Caco-2 (cell line): Measurements from ENCODE around the gene ZNF467. TPM values are rescaled to one million over a fixed set of nuclear protein-coding genes. Genes with fewer than 3 reads are reported as not detected.

Experiments
- BruUV-seq: library from RNA; stranded (reverse); fragments of 400-500 nt; replicated peaks from 2 replicates; lab custom pipeline; 2021; lab: Mats Ljungman, UMichigan
- CTCF ChIA-PET: fragments of 300-600 bp; sonication (Branson Sonifier 250); formaldehyde crosslinking; loops from one replicate; lab custom pipeline; 2022; ENCODE audit warnings: antibody characterized with exemption; lab: Charles Lee
- POLR2A ChIA-PET: fragments of 300-600 bp; sonication (Branson Sonifier 250); formaldehyde crosslinking; loops from one replicate; lab custom pipeline; 2022; ENCODE audit warnings: antibody characterized with exemption; lab: Charles Lee
- DNase-seq, 2 experiments: peaks; one replicate each; pipeline versions ENCODE4 v3.0.0 to v3.0.0-alpha.2; 2020 to 2022
- H3K27me3 ChIP-seq: replicated peaks from 2 replicates; pipeline ENCODE4 v1.6.0; 2011; ENCODE audit warnings: low read length; ENCODE audit not compliant: control insufficient read depth, insufficient read depth
- H3K36me3 ChIP-seq: 2 replicates; pipeline ENCODE4 v1.5.1; 2011; ENCODE audit warnings: low read length; ENCODE audit not compliant: control insufficient read depth, insufficient read depth
- H3K4me1 ChIP-seq: fragments of 250-450 bp; sonication (Bioruptor Pico); 2 replicates; pipeline ENCODE4 v1.5.1; 2020; ENCODE audit warnings: mild to moderate bottlenecking
- H3K4me3 ChIP-seq: 2 replicates; pipeline ENCODE4 v1.5.1; 2011; ENCODE audit warnings: low read depth, mild to moderate bottlenecking, control low read depth, low read length
- H3K9me3 ChIP-seq: fragments of 250-450 bp; sonication (Bioruptor Pico); 2 replicates; pipeline ENCODE4 v1.5.1; 2020; ENCODE audit warnings: mild to moderate bottlenecking, moderate library complexity
- H3K27ac Mint-ChIP-seq: one replicate; pipeline ENCODE4 v1.8.0; 2022; ENCODE audit warnings: mixed read lengths; ENCODE audit not compliant: unreplicated experiment
- H3K27me3 Mint-ChIP-seq: one replicate; pipeline ENCODE4 v1.8.0; 2022; ENCODE audit warnings: mixed read lengths; ENCODE audit not compliant: insufficient read depth, unreplicated experiment
- H3K36me3 Mint-ChIP-seq: one replicate; pipeline ENCODE4 v1.8.0; 2022; ENCODE audit warnings: mild to moderate bottlenecking, mixed read lengths; ENCODE audit not compliant: insufficient read depth, unreplicated experiment
- H3K4me1 Mint-ChIP-seq: one replicate; pipeline ENCODE4 v1.8.0; 2022; ENCODE audit warnings: low read depth, mixed read lengths; ENCODE audit not compliant: unreplicated experiment
- H3K4me3 Mint-ChIP-seq: one replicate; pipeline ENCODE4 v1.8.0; 2022; ENCODE audit warnings: mild to moderate bottlenecking, moderate library complexity, mixed read lengths; ENCODE audit not compliant: unreplicated experiment
- H3K9me3 Mint-ChIP-seq: one replicate; pipeline ENCODE4 v1.8.0; 2022; ENCODE audit warnings: mixed read lengths; ENCODE audit not compliant: unreplicated experiment
- intact Hi-C: fragments of 100-400 bp; cut with micrococcal nuclease; formaldehyde crosslinking; loops from one replicate; pipeline ENCODE4 v1.10.0; 2022; ENCODE audit not compliant: unreplicated experiment
- total RNA-seq: library from RNA; stranded (reverse); gene quantifications from 2 replicates; pipeline ENCODE4 v1.2.3, GENCODE V29; 2022
- TF ChIP-seq, protein P1 (sequence below), 2 experiments: fragments of 200-600 bp in 1 of 2; IDR thresholded peaks; 1 replicate in 1 of 2; 2 replicates in 1 of 2; pipeline versions ENCODE4 v1.5.1 to v1.8.0; 2011 to 2022; ENCODE audit warnings: antibody characterized with exemption in 1 of 2, control low read depth in 1 of 2, inconsistent platforms in 1 of 2, low read depth in 1 of 2, low read length in 1 of 2, mild to moderate bottlenecking in 1 of 2, moderate library complexity in 1 of 2; ENCODE audit not compliant: insufficient read depth in 1 of 2, severe bottlenecking in 1 of 2, unreplicated experiment in 1 of 2

Gene ZNF467
- total RNA-seq, 1 experiment from 2014 or later: 1.7 TPM

DNA sequence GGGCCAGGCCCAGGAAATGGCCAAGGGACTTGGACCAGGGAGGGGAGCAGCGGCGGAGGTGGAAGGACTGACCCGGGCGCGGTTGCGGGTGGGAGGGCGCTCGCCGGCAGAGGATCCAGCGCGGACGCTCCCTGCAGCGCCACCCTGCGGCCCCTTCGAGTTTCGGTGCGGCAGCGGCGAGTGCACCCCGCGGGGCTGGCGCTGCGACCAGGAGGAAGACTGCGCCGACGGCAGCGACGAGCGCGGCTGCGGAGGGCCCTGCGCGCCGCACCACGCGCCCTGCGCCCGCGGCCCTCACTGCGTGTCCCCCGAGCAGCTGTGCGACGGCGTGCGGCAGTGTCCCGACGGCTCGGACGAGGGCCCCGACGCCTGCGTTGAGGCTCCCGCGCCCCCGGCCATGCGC, 16.8 kb upstream of the ZNF467 start:
- Mint-ChIP-seq H3K27me3 (no peaks in the 10 kb centered on the region), H3K4me3 (no peak overlapping the region), H3K4me1 (no peaks in the 10 kb centered on the region), H3K27ac (no peak overlapping the region), H3K9me3 (no peaks in the 10 kb centered on the region), H3K36me3 (no peaks in the 10 kb centered on the region)
- CTCF ChIA-PET: no interaction called here
- no peaks in the 10 kb centered on the region; the same call in 1 of the 2 replicates for H3K27me3 ChIP-seq
- H3K9me3 ChIP-seq: no peaks in the 10 kb centered on the region
- no peaks in the 10 kb centered on the region for H3K4me1 ChIP-seq
- DNase-seq: no peak
- POLR2A ChIA-PET: no interaction called here
- no TSS peak for BruUV-seq
- TF ChIP-seq, protein P1, sequence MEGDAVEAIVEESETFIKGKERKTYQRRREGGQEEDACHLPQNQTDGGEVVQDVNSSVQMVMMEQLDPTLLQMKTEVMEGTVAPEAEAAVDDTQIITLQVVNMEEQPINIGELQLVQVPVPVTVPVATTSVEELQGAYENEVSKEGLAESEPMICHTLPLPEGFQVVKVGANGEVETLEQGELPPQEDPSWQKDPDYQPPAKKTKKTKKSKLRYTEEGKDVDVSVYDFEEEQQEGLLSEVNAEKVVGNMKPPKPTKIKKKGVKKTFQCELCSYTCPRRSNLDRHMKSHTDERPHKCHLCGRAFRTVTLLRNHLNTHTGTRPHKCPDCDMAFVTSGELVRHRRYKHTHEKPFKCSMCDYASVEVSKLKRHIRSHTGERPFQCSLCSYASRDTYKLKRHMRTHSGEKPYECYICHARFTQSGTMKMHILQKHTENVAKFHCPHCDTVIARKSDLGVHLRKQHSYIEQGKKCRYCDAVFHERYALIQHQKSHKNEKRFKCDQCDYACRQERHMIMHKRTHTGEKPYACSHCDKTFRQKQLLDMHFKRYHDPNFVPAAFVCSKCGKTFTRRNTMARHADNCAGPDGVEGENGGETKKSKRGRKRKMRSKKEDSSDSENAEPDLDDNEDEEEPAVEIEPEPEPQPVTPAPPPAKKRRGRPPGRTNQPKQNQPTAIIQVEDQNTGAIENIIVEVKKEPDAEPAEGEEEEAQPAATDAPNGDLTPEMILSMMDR (IDR thresholded peaks at IDR 0.05; ENCODE audit: insufficient read depth in 1 of 2, low read depth in 1 of 2, low read length in 1 of 2, severe bottlenecking in 1 of 2, unreplicated experiment in 1 of 2): no peak
- intact Hi-C loops: no loop called here
- H3K4me3 ChIP-seq: no peak overlapping the region
- no peaks in the 10 kb centered on the region for H3K36me3 ChIP-seq

DNA sequence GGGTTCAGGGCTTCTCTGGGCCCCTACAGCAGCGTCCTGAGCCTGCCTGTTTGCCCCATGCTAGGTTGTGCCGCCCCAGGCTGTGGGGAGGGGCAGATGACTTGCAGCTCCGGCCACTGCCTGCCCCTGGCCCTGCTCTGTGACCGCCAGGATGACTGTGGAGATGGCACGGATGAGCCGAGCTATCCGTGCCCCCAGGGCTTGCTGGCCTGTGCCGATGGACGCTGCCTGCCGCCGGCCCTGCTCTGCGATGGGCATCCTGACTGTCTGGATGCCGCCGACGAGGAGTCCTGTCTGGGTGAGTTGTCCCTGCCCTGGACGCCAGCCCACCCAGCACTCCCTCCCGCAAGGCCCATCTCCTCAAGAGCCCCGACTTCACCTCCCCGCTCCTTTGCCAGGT, 15.7 kb upstream of the ZNF467 start:
- intact Hi-C loops: no loop called here
- ChIA-PET POLR2A (no interaction called here), CTCF (no interaction called here)
- no peaks in the 10 kb centered on the region for H3K27me3 Mint-ChIP-seq
- no peaks in the 10 kb centered on the region for H3K36me3 Mint-ChIP-seq
- no TSS peak for BruUV-seq
- Histone ChIP-seq H3K27me3 (no peaks in the 10 kb centered on the region; the same call in 1 of the 2 replicates), H3K36me3 (no peaks in the 10 kb centered on the region), H3K9me3 (no peaks in the 10 kb centered on the region), H3K4me3 (no peak overlapping the region), H3K4me1 (no peaks in the 10 kb centered on the region)
- DNase-seq: no peak
- TF ChIP-seq, protein P1 (IDR thresholded peaks at IDR 0.05; ENCODE audit: insufficient read depth in 1 of 2, low read depth in 1 of 2, low read length in 1 of 2, severe bottlenecking in 1 of 2, unreplicated experiment in 1 of 2): no peak
- H3K4me1 Mint-ChIP-seq: no peaks in the 10 kb centered on the region
- H3K27ac Mint-ChIP-seq: no peak overlapping the region
- no peaks in the 10 kb centered on the region for H3K9me3 Mint-ChIP-seq
- no peak overlapping the region for H3K4me3 Mint-ChIP-seq

DNA sequence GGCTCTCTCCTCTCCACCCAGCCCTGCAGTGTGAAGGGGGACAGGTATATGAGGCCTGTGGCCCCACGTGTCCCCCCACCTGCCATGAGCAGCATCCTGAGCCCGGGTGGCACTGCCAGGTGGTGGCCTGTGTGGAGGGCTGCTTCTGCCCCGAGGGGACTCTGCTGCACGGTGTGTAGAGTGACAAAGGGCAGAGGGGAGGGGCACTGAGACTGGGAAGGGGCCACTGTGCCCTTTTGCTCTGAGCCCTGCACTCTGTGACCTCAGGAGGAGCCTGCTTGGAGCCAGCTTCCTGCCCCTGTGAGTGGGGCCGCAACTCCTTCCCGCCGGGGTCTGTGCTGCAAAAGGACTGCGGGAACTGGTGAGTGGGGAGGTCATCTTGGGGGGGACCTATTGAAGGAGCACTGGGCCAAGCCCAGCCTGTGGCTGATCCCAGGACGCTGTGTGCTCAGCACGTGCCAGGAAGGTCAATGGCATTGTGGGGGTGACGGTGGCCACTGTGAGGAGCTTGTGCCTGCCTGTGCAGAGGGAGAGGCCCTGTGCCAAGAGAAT, 15.0 kb upstream of the ZNF467 start:
- no peaks in the 10 kb centered on the region for H3K27me3 Mint-ChIP-seq

More for the DNA sequence above, 15.0 kb upstream of the ZNF467 start:
- no peak overlapping the region for H3K4me3 Mint-ChIP-seq
- ChIA-PET CTCF (no interaction called here), POLR2A (no interaction called here)
- no peak for DNase-seq
- H3K9me3 Mint-ChIP-seq: no peaks in the 10 kb centered on the region
- H3K4me1 Mint-ChIP-seq: no peaks in the 10 kb centered on the region
- no TSS peak for BruUV-seq
- no peaks in the 10 kb centered on the region; the same call in 1 of the 2 replicates for H3K27me3 ChIP-seq
- no peaks in the 10 kb centered on the region for H3K9me3 ChIP-seq
- H3K36me3 Mint-ChIP-seq: no peaks in the 10 kb centered on the region
- intact Hi-C loops: no loop called here
- no peak overlapping the region for H3K27ac Mint-ChIP-seq
- H3K4me3 ChIP-seq: no peak overlapping the region
- no peaks in the 10 kb centered on the region for H3K36me3 ChIP-seq
- TF ChIP-seq, protein P1 (IDR thresholded peaks at IDR 0.05; ENCODE audit: insufficient read depth in 1 of 2, low read depth in 1 of 2, low read length in 1 of 2, severe bottlenecking in 1 of 2, unreplicated experiment in 1 of 2): no peak
- no peaks in the 10 kb centered on the region for H3K4me1 ChIP-seq
